Nephron (organoid): ENCODE measurements around the gene PPOX.
A peak's percentile ranks its signal among the peaks of the same experiment; 100 is the strongest.

Experiments used
- H3K27ac Mint-ChIP-seq, 3 experiments: 2 replicates each; pipeline ENCODE4 v1.8.0; 2020; ENCODE audit warnings: mixed read lengths in 3 of 3, mild to moderate bottlenecking in 2 of 3, moderate library complexity in 1 of 3
- H3K27me3 Mint-ChIP-seq: 2 replicates; pipeline ENCODE4 v1.8.0; 2021; ENCODE audit warnings: low read depth, mild to moderate bottlenecking, moderate library complexity, mixed read lengths
- H3K36me3 Mint-ChIP-seq: 2 replicates; pipeline ENCODE4 v1.8.0; 2020; ENCODE audit warnings: low read depth, mixed read lengths
- H3K4me1 Mint-ChIP-seq: 2 replicates; pipeline ENCODE4 v1.8.0; 2020; ENCODE audit warnings: mixed read lengths
- H3K4me3 Mint-ChIP-seq, 3 experiments: 2 replicates each; pipeline ENCODE4 v1.8.0; 2020; ENCODE audit warnings: mild to moderate bottlenecking in 3 of 3, mixed read lengths in 3 of 3, moderate library complexity in 2 of 3
- H3K9me3 Mint-ChIP-seq: 2 replicates; pipeline ENCODE4 v1.8.0; 2020; ENCODE audit warnings: mixed read lengths
- TF ChIP-seq, protein P1 (sequence below), 3 experiments: fragments of 200-600 bp; sonication (generic); IDR thresholded peaks; one replicate each; pipeline ENCODE4 v1.5.0; 2021; ENCODE audit warnings: antibody characterized with exemption in 3 of 3; ENCODE audit not compliant: unreplicated experiment in 3 of 3

PPOX gene

DNA sequence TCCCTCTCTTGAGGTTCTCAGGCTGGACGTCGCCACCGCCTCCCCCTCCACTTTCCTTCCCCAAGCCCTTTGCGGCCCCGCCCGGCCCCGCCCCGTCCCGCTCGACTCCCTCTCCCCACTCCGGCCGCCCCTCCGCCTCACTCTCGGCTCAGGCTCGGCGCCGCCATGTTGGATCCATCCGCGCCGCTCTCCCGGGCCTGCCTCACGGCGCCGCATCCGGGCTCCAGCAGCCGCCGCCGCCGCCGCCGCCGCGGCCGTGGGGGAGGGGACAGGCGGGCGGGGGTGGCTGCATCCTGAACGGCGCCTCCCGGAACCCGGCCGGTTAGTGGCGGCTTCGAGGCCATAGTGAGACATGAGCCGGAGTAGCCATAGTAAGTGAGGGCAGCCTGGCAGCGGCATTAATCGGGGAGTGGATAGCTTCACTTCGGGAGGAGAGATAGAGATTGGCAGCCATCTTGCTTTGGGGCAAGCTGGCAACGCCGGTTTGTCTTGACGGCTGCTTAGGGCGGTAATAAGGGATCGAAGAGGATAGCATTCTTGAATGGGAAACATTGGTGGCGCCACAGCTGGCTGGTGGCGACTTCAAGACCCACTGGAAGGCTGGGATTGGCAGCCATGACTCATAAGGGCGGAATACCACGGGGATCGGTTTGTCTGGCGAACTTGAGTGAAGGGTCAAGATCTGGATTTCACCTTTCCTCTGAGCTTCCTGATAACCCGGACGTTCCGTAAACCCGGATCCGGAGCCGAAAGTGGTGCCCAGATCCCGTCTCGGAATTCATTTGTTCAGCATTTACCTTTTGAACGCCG, 33.6 kb upstream of the PPOX start, which contains the start of gene DEDD:
TSS of gene DEDD (minus strand) at position 258 of the 810 bp plus-strand sequence. CDS start 8,205 bp downstream, outside the sequence.
- Mint-ChIP-seq H3K27me3 (no peaks in the 10 kb centered on the region), H3K9me3 (no peaks in the 10 kb centered on the region), H3K4me1 (peaks cover 43% of the 10 kb centered on the region), H3K27ac (peak within 1 kb of the TSS in 1 of 3 experiments; percentile 99), H3K36me3 (peaks cover 18% of the 10 kb centered on the region), H3K4me3 (no peak within 1 kb of the TSS)
- TF ChIP-seq, protein P1, sequence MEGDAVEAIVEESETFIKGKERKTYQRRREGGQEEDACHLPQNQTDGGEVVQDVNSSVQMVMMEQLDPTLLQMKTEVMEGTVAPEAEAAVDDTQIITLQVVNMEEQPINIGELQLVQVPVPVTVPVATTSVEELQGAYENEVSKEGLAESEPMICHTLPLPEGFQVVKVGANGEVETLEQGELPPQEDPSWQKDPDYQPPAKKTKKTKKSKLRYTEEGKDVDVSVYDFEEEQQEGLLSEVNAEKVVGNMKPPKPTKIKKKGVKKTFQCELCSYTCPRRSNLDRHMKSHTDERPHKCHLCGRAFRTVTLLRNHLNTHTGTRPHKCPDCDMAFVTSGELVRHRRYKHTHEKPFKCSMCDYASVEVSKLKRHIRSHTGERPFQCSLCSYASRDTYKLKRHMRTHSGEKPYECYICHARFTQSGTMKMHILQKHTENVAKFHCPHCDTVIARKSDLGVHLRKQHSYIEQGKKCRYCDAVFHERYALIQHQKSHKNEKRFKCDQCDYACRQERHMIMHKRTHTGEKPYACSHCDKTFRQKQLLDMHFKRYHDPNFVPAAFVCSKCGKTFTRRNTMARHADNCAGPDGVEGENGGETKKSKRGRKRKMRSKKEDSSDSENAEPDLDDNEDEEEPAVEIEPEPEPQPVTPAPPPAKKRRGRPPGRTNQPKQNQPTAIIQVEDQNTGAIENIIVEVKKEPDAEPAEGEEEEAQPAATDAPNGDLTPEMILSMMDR (IDR thresholded peaks at IDR 0.05; ENCODE audit: unreplicated experiment in 3 of 3) = no peak

DNA sequence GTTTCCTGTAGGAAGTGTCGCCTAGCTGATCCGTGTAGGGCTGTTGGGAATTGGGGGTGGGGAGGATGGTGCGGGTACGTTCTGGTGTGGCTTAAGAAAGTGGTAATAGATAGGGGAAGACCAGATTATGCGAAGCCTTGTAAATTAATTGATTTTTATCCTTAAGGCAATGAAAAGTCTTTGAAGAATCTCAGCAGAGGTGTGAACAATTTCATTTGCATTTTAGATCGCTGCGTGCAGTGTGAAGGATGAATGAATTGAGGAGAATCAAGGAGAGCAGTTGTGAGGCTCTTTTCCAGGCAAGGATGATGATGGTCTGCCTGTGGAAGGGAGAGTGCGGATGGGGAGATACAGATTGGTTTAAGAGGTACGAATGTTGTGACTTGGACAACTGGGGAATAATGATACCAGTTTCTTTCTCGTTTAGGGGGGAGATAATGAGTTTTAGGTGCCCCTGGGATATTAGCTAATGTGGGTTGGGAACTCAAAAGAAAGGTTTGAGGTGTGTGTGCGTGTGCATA, 32.9 kb upstream of the PPOX start:
- H3K27me3 Mint-ChIP-seq = no peaks in the 10 kb centered on the region
- no peaks in the 10 kb centered on the region for H3K9me3 Mint-ChIP-seq
- H3K4me1 Mint-ChIP-seq = peaks cover 44% of the 10 kb centered on the region
- H3K27ac Mint-ChIP-seq = no peak overlapping the region
- peaks cover 12% of the 10 kb centered on the region for H3K36me3 Mint-ChIP-seq
- no peak overlapping the region for H3K4me3 Mint-ChIP-seq
- TF ChIP-seq, protein P1 (IDR thresholded peaks at IDR 0.05; ENCODE audit: unreplicated experiment in 3 of 3) = no peak

GRCh38 chr1:161137881-161138280, 28.3 kb upstream of the PPOX start:
- H3K4me1 Mint-ChIP-seq = peaks cover 31% of the 10 kb centered on the region
- H3K36me3 Mint-ChIP-seq = no peaks in the 10 kb centered on the region
- H3K9me3 Mint-ChIP-seq = no peaks in the 10 kb centered on the region
- no peaks in the 10 kb centered on the region for H3K27me3 Mint-ChIP-seq
- peak overlapping the region; percentile 31 to 70 (median 39) for H3K27ac Mint-ChIP-seq
- H3K4me3 Mint-ChIP-seq = no peak overlapping the region
- TF ChIP-seq, protein P1 (IDR thresholded peaks at IDR 0.05; ENCODE audit: unreplicated experiment in 3 of 3) = no peak

DNA sequence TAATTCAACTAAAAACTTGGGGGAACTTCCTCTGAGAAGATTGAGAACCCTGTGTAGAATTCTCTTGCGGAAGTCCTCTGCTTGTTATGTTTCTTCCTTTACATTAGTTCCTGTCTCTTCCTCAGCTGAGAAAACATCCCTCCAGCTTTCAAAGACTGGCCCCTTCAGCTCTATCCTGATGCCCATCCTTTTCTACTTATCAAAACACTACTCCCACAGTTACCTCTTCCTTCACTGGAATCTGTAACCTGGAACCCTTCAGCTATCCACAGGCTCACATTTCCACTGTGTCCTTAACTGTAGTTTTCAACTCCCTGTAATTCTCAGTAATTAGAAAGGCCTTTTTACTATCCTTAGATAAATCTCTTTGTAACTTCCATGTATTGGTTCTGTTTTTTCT, 27.8 kb upstream of the PPOX start:
- peak overlapping the region; percentile 31 to 70 (median 39) for H3K27ac Mint-ChIP-seq
- H3K4me1 Mint-ChIP-seq = peaks cover 31% of the 10 kb centered on the region
- H3K4me3 Mint-ChIP-seq = peak overlapping the region; percentile 23 to 57 (median 26)
- no peaks in the 10 kb centered on the region for H3K9me3 Mint-ChIP-seq
- H3K27me3 Mint-ChIP-seq = no peaks in the 10 kb centered on the region
- TF ChIP-seq, protein P1 (IDR thresholded peaks at IDR 0.05; ENCODE audit: unreplicated experiment in 3 of 3) = no peak
- no peaks in the 10 kb centered on the region for H3K36me3 Mint-ChIP-seq

DNA sequence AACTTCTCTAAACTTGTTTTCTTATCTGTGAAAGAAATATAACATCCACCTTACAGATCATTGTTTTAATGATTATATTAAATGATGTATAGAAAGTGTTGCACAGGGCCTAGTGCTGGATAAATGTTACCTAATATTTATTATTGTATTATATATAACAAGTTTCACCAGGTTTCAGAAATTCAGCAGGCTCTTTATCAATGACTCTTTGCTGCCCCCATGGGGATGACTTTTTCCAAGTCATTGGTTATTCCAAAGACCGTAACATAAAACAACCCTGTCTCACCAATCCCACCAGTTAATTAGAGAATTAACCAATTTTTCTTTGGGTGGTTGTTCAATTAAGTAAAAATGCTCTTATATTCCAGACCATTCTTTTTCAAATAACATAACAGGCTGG, 26.5 kb upstream of the PPOX start:
- no peaks in the 10 kb centered on the region for H3K27me3 Mint-ChIP-seq
- H3K4me3 Mint-ChIP-seq = no peak overlapping the region
- H3K9me3 Mint-ChIP-seq = no peaks in the 10 kb centered on the region
- H3K36me3 Mint-ChIP-seq = no peaks in the 10 kb centered on the region
- no peak overlapping the region for H3K27ac Mint-ChIP-seq
- TF ChIP-seq, protein P1 (IDR thresholded peaks at IDR 0.05; ENCODE audit: unreplicated experiment in 3 of 3) = peak; percentile 49 to 60 (median 50)
- H3K4me1 Mint-ChIP-seq = peaks cover 31% of the 10 kb centered on the region
